Measurements from ENCODE around the gene COPS9.

Gene COPS9

GRCh38 chr2:240166761-240167587 is 30.9 kb upstream of the COPS9 start:
- no peak for DNase-seq (ENCODE audit: low read depth)
- in situ Hi-C loops (cut with HindIII; ENCODE audit: low sequenced_read_pairs): no loop called here
- no peak for TF ChIP-seq CTCF (IDR thresholded peaks at IDR 0.05; ENCODE audit: low read depth, low read length, missing control alignments)
- no peak overlapping the region for H3K4me3 ChIP-seq (ENCODE audit: low read depth, low read length)

- DNase-seq (ENCODE audit: low read depth): no peak
- no peak for TF ChIP-seq CTCF (IDR thresholded peaks at IDR 0.05; ENCODE audit: low read depth, low read length, missing control alignments)
- in situ Hi-C loops (cut with HindIII; ENCODE audit: low sequenced_read_pairs): no loop called here
- H3K4me3 ChIP-seq (ENCODE audit: low read depth, low read length): no peak overlapping the region
Observed at GRCh38 chr2:240166191-240166590, 30.1 kb upstream of the COPS9 start.

GRCh38 chr2:240165661-240166060 is 29.6 kb upstream of the COPS9 start:
- no peak for TF ChIP-seq CTCF (IDR thresholded peaks at IDR 0.05; ENCODE audit: low read depth, low read length, missing control alignments)
- H3K4me3 ChIP-seq (ENCODE audit: low read depth, low read length): no peak overlapping the region
- in situ Hi-C loops (cut with HindIII; ENCODE audit: low sequenced_read_pairs): no loop called here
- no peak for DNase-seq (ENCODE audit: low read depth)

- TF ChIP-seq CTCF (IDR thresholded peaks at IDR 0.05; ENCODE audit: low read depth, low read length, missing control alignments): no peak
- in situ Hi-C loops (cut with HindIII; ENCODE audit: low sequenced_read_pairs): no loop called here
- no peak overlapping the region for H3K4me3 ChIP-seq (ENCODE audit: low read depth, low read length)
- DNase-seq (ENCODE audit: low read depth): no peak
Observed at GRCh38 chr2:240165034-240165433, 28.9 kb upstream of the COPS9 start.

- DNase-seq (ENCODE audit: low read depth): no peak
- in situ Hi-C loops (cut with HindIII; ENCODE audit: low sequenced_read_pairs): no loop called here
- TF ChIP-seq CTCF (IDR thresholded peaks at IDR 0.05; ENCODE audit: low read depth, low read length, missing control alignments): no peak
- H3K4me3 ChIP-seq (ENCODE audit: low read depth, low read length): no peak overlapping the region
Observed at GRCh38 chr2:240164586-240164985, 28.5 kb upstream of the COPS9 start.

- TF ChIP-seq CTCF (IDR thresholded peaks at IDR 0.05; ENCODE audit: low read depth, low read length, missing control alignments): no peak
- H3K4me3 ChIP-seq (ENCODE audit: low read depth, low read length): no peak overlapping the region
- in situ Hi-C loops (cut with HindIII; ENCODE audit: low sequenced_read_pairs): no loop called here
- DNase-seq (ENCODE audit: low read depth): no peak
Observed at GRCh38 chr2:240163844-240164574, 27.9 kb upstream of the COPS9 start.
